OCI-LY3 (cell line): ENCODE data around the gene RAB34.

Experiments
- H2AFZ ChIP-seq: fragments of 200-600, 300-600 bp; shearing (Covaris generic); 2 replicates; pipeline ENCODE4 v1.6.0; 2014; ENCODE audit warnings: antibody characterized with exemption, low read depth, low read length
- H3K27ac ChIP-seq: fragments of 200-600, 300-600 bp; sonication (generic); 2 replicates; pipeline ENCODE4 v1.5.1; 2014; ENCODE audit warnings: mild to moderate bottlenecking, low read length, moderate library complexity, mixed read lengths
- H3K27me3 ChIP-seq: fragments of 200-600, 300-600 bp; sonication (generic); 2 replicates; pipeline ENCODE4 v1.6.1; 2014; ENCODE audit warnings: low read depth, low read length, mixed read lengths
- H3K36me3 ChIP-seq: fragments of 200-600, 300-600 bp; sonication (generic); replicated peaks from 2 replicates; pipeline ENCODE3; 2014; ENCODE audit warnings: low read depth, low read length, mixed read lengths
- H3K4me1 ChIP-seq: fragments of 300-600, 200-600 bp; sonication (generic); 2 replicates; pipeline ENCODE4 v1.6.1; 2014; ENCODE audit warnings: low read length, mixed read lengths
- H3K4me2 ChIP-seq: fragments of 200-600, 300-600 bp; sonication (generic); 2 replicates; pipeline ENCODE4 v1.6.1; 2014; ENCODE audit warnings: low read length, mixed read lengths
- H3K4me3 ChIP-seq: fragments of 300-600, 200-600 bp; sonication (generic); 2 replicates; pipeline ENCODE4 v1.5.1; 2014; ENCODE audit warnings: antibody characterized with exemption, mild to moderate bottlenecking, low read length, moderate library complexity
- H3K79me2 ChIP-seq: fragments of 300-600, 200-600 bp; shearing (Covaris generic); 2 replicates; pipeline ENCODE4 v1.6.1; 2014; ENCODE audit warnings: mild to moderate bottlenecking, low read length, mixed read lengths
- H3K9ac ChIP-seq: fragments of 300-600, 200-600 bp; shearing (Covaris generic); 2 replicates; pipeline ENCODE4 v1.6.0; 2014; ENCODE audit warnings: mild to moderate bottlenecking, low read length, moderate library complexity
- H3K9me3 ChIP-seq: fragments of 200-600, 300-600 bp; shearing (Covaris generic); 2 replicates; pipeline ENCODE4 v1.6.1; 2014; ENCODE audit warnings: low read length, mixed read lengths; ENCODE audit not compliant: insufficient read depth
- H4K20me1 ChIP-seq: fragments of 200-600, 300-600 bp; sonication (generic); 2 replicates; pipeline ENCODE4 v1.6.1; 2016; ENCODE audit warnings: low read length, mixed read lengths; ENCODE audit not compliant: insufficient read depth
- CTCF ChIP-seq: fragments of 200-600, 300-600 bp; sonication (generic); IDR thresholded peaks from 2 replicates; pipeline ENCODE4 v1.5.1; 2014; ENCODE audit warnings: antibody characterized with exemption, low read length, low read depth
- EZH2phosphoT487 ChIP-seq: fragments of 200-600 bp; shearing (Covaris generic); IDR thresholded peaks from 2 replicates; pipeline ENCODE4 v1.6.1; 2018; ENCODE audit warnings: antibody characterized with exemption, mixed run types, low read depth

RAB34 gene

DNA sequence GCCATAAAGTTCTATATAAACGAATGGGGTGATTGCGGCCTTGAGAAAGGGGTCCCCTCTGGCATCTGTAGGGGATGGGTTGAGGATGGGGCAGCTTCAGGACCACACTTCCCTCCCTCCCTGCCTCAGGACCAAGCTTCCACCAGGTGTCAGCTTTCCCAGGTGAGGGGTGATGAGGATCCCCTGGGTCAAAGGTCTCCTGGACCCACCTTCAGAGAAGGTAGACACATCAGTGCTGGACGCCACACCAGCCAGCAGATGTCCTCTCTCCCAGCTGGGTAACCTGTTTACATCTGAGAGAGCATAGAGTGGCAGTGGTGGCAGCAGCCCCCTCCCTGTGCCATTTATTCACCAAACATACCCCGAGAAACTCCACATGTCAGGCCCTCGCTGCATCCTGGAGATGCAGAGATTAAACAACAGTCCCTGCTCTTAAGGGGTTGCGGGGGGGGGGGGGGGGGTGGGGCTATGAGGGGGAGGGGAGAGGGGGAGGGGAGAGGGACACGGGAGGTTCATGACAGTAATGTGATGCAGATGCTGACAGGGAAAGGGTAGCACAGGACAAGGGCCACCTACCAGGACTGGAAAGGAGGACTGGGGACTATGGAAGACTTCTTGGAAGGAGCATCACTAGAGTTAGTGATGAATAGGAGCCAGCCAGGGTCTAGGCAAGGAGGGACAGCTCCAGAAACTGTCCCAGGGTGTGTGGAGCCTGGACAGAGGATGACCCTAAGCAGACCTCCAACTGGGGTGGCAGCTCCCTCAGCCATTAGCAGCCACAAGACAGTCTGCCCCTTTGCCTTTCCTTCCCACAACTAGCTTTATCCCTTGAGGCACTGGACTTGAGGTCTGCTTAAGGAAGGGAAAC is 11.0 kb downstream of the RAB34 start:
- no peaks in the 10 kb centered on the region for H3K79me2 ChIP-seq
- peaks cover 31% of the 10 kb centered on the region for H3K36me3 ChIP-seq
- H3K4me2 ChIP-seq, result no peak overlapping the region
- H3K9ac ChIP-seq, result no peak overlapping the region
- no peaks in the 10 kb centered on the region for H3K9me3 ChIP-seq
- 0 out of 2 replicates have a peak, but pooled peaks cover 2% of the 10 kb centered on the region for H3K4me1 ChIP-seq
- H3K27me3 ChIP-seq, result no peaks in the 10 kb centered on the region
- H3K27ac ChIP-seq, result no peak overlapping the region
- H2AFZ ChIP-seq, result no peak overlapping the region
- H3K4me3 ChIP-seq, result no peak overlapping the region
- H4K20me1 ChIP-seq, result no peaks in the 10 kb centered on the region
- TF ChIP-seq CTCF (no peak), EZH2phosphoT487 (no peak)

GRCh38 chr17:28705728-28706334 is 11.8 kb downstream of the RAB34 start:
- Histone ChIP-seq H3K27me3 (no peaks in the 10 kb centered on the region), H3K4me1 (0 out of 2 replicates have a peak, but pooled peaks cover 2% of the 10 kb centered on the region), H3K9ac (no peak overlapping the region), H3K9me3 (no peaks in the 10 kb centered on the region), H4K20me1 (no peaks in the 10 kb centered on the region), H3K4me3 (no peak overlapping the region), H3K36me3 (peaks cover 37% of the 10 kb centered on the region), H3K4me2 (no peak overlapping the region), H2AFZ (no peak overlapping the region), H3K79me2 (no peaks in the 10 kb centered on the region), H3K27ac (no peak overlapping the region)
- TF ChIP-seq EZH2phosphoT487 (no peak), CTCF (no peak)

GRCh38 chr17:28705074-28705659 is 12.5 kb downstream of the RAB34 start:
- Histone ChIP-seq H2AFZ (no peak overlapping the region), H3K9ac (no peak overlapping the region), H3K9me3 (no peaks in the 10 kb centered on the region), H3K36me3 (peaks cover 44% of the 10 kb centered on the region), H4K20me1 (no peaks in the 10 kb centered on the region), H3K4me3 (no peak overlapping the region), H3K4me1 (no peaks in the 10 kb centered on the region), H3K27ac (no peak overlapping the region), H3K79me2 (no peaks in the 10 kb centered on the region), H3K4me2 (no peak overlapping the region), H3K27me3 (no peaks in the 10 kb centered on the region)
- TF ChIP-seq EZH2phosphoT487 (no peak), CTCF (no peak)

DNA sequence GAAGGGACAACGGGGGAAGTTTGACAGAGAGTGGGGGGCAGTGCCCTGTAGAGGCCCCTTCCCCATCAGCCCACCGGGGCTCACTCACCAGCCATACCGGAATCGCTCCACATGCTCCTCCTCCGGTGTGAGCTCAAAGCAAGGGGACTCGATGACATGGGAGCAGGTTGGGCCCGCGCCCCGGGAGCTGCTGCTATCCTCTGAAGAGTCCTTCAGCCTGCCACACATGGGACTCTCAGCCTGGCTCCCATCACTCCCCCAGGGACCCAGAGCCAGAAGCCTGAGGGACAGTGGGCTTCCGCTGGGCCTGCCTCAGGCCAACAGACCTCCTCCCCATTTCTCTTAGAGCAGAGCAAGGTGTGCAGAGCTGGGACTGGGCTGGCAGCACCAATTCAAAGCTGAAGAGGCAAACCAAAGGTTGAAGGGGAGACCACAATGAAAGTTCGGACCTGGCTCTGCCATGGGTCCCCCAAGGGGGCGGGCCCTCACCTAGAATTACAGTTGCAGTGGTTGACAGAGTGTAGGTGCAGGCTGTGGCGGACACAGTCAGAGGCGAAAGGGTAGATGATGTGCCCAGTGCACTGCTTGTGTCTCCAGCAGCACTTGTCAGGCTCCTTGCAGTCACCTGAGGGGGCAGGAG is 13.3 kb downstream of the RAB34 start:
- Histone ChIP-seq H3K36me3 (peaks cover 52% of the 10 kb centered on the region), H3K79me2 (no peaks in the 10 kb centered on the region), H3K4me3 (no peak overlapping the region), H3K4me1 (no peaks in the 10 kb centered on the region), H3K9me3 (no peaks in the 10 kb centered on the region), H4K20me1 (no peaks in the 10 kb centered on the region), H3K4me2 (no peak overlapping the region), H3K9ac (no peak overlapping the region), H3K27ac (no peak overlapping the region), H2AFZ (no peak overlapping the region), H3K27me3 (no peaks in the 10 kb centered on the region)
- TF ChIP-seq CTCF (no peak), EZH2phosphoT487 (no peak)
